ENCODE results near the gene PSMG3.
A peak's percentile ranks its signal among the peaks of the same experiment; 100 is the strongest.

PSMG3 gene

GRCh38 chr7:1557006-1557405 is 12.8 kb downstream of the PSMG3 start:
- DNase-seq = no peak

GRCh38 chr7:1555813-1556543 is 13.9 kb downstream of the PSMG3 start, which contains the start of gene TMEM184A:
TMEM184A (minus strand) TSS chr7:1556205; CDS start chr7:1555484, 721 bp downstream.
- peak; percentile 42 for DNase-seq

GRCh38 chr7:1555046-1555812 is 14.6 kb downstream of the PSMG3 start:
- no peak for DNase-seq

- no peak for DNase-seq
These were observed 15.3 kb downstream of the PSMG3 start for GRCh38 chr7:1554333-1555045.

- DNase-seq = no peak
These were observed 16.2 kb downstream of the PSMG3 start for GRCh38 chr7:1553512-1554210.

- DNase-seq = no peak
These were observed 17.6 kb downstream of the PSMG3 start for GRCh38 chr7:1552200-1552599.

GRCh38 chr7:1550846-1551155 is 19.0 kb downstream of the PSMG3 start:
- DNase-seq = no peak

GRCh38 chr7:1550005-1550845 is 19.6 kb downstream of the PSMG3 start:
- DNase-seq = no peak

GRCh38 chr7:1549357-1550004 is 20.4 kb downstream of the PSMG3 start:
- no peak for DNase-seq

- no peak for DNase-seq
These were observed 20.9 kb downstream of the PSMG3 start for GRCh38 chr7:1548944-1549343.

- no peak for DNase-seq
These were observed 21.4 kb downstream of the PSMG3 start for GRCh38 chr7:1548438-1548831.

GRCh38 chr7:1547777-1548437 is 21.9 kb downstream of the PSMG3 start:
- DNase-seq = no peak

GRCh38 chr7:1546909-1547776 is 22.7 kb downstream of the PSMG3 start:
- no peak for DNase-seq

- no peak for DNase-seq
These were observed 23.4 kb downstream of the PSMG3 start for GRCh38 chr7:1546274-1546908.

GRCh38 chr7:1545417-1546246 is 24.2 kb downstream of the PSMG3 start:
- no peak for DNase-seq

GRCh38 chr7:1544896-1545416 is 24.9 kb downstream of the PSMG3 start:
- DNase-seq = no peak

- no peak for DNase-seq
These were observed 25.5 kb downstream of the PSMG3 start for GRCh38 chr7:1544178-1544895.

- DNase-seq = no peak
These were observed 26.0 kb downstream of the PSMG3 start for GRCh38 chr7:1543826-1544177.

Measured in CD4-positive, alpha-beta T cell treated with Interleukin-21 for 1 hour (primary cell).